Measurements from ENCODE around the gene TCEANC. TPM values are rescaled to one million over a fixed set of nuclear protein-coding genes. Genes with fewer than 3 reads are reported as not detected.
"Not testable (repeated sequence)": the region's sequence is repeated elsewhere in the genome, so short reads cannot be mapped to it uniquely, and the experiment has no call there.

Gene TCEANC
- 6.4 TPM for total RNA-seq
- long read RNA-seq, partial matches to known transcripts = 0 of 1 reads
- long read RNA-seq, other reads (novel, unspliced or antisense) = 1 of 1 reads

DNA sequence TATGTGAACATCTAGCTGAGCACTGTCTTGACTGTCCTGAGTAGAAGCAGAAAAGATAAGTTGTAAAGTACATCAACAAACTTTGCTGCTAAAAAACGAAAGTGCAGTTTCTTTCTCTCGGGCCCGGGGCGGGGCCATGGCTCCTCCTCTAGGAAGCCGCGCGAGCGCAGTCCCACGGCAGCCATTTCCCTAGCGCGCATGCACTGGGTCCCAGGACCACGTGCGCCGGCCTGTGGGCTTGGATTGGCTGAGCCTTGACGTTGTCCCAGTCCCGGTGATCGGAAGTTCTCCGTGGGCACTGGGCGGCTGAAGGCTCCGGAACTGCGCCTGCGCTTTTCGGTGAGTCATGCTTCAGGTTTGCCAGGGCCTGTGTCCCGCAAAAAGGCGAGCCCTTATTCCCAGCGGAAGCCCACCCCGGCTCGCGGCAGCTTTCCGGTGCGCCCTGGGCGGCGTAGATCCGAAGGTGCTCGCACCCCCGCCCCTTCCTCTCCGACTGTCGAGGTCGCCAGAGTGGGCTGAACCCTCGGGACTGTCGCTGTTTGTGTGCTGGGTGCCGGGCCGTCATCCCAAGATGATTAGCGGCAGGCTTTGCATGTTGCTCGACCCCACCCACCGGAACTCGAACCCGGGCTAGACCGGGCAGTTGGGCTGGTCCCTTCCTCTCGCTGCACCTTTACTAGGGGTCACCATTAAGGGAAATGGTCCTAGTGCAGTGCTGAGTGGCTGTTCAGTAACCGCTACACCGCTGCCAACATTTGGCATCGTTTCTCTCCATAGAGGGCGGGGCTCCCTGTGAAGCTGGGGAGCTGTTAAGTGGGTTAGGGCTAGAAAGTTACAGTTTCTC, at the start of gene TCEANC:
TCEANC (plus strand) TSS at position 292 of the 844 bp plus-strand sequence. CDS start 9,368 bp downstream, outside the sequence.
- peak; percentile 97 for DNase-seq (ENCODE audit: missing footprints)
- intact Hi-C loops (cut with DNase I) = loop anchor here (2.0 to 10.0 kb wide), 2 partner anchors 378 to 678 kb away; partner anchors contain the start of gene TMSB4X
- peak; percentile 100 for ATAC-seq

- DNase-seq (ENCODE audit: missing footprints) = no peak
- ATAC-seq = no peak
- intact Hi-C loops (cut with DNase I) = no loop called here
These were observed 47.3 kb upstream of the TCEANC start for GRCh38 chrX:13605611-13606010.

DNA sequence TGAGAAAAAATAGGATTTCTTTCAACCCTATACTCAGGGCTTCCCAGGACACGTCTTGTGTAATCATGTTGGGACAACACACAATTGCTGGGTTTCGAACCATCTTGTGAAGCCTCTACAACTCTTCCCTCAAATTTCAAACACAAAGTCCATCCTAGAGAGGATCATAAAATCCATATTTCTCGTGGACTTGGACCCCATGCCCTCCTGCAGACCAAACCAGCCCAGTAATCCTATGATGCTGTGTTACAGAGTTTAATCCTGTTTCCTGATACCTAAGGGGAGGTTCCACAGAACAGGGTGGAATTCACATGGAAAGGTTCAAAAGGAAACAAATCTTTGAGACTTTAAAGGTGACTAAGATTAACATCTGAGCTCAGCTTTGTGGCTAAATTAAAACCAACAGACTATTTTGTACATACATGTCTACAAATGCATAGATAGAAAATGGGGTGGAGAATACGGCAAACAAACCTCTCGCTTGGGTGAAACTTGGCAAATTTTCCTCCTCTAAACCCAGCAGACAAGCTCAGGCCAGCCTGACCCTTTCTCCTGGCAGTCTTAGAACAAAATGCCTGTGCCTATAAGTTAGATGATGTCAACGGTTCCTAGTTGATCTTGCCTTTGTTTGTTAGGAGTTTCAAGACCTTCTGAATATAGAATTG, 45.5 kb upstream of the TCEANC start:
- intact Hi-C loops (cut with DNase I) = no loop called here
- ATAC-seq (no peak), DNase-seq (ENCODE audit: missing footprints) (no peak)

- DNase-seq (ENCODE audit: missing footprints) (no peak), ATAC-seq (no peak)
- intact Hi-C loops (cut with DNase I) = no loop called here
These were observed 45.0 kb upstream of the TCEANC start for GRCh38 chrX:13607996-13608365.

GRCh38 chrX:13614154-13614553, 38.8 kb upstream of the TCEANC start:
- DNase-seq (ENCODE audit: missing footprints) (no peak), ATAC-seq (no peak)
- intact Hi-C loops (cut with DNase I) = no loop called here

DNA sequence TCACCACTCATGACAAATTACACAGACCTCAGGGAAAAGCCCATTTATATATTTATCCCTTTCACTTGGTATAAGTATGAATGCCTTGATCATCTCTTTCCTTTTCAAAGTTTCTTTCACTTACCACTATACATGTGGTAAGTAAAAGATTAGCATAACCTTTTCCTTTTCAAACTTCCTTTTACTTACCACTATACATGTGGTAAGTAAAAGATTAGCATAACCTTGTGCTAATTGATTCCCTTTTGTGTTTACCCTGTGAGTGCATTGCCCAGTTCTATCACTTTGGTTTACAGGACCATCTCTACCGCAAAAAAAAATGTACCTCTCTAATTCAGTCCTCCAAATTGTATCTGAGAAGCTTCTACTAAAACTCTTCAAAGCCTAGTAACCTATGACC, 32.7 kb upstream of the TCEANC start:
- ATAC-seq (no peak), DNase-seq (ENCODE audit: missing footprints) (no peak)
- intact Hi-C loops (cut with DNase I) = no loop called here

DNA sequence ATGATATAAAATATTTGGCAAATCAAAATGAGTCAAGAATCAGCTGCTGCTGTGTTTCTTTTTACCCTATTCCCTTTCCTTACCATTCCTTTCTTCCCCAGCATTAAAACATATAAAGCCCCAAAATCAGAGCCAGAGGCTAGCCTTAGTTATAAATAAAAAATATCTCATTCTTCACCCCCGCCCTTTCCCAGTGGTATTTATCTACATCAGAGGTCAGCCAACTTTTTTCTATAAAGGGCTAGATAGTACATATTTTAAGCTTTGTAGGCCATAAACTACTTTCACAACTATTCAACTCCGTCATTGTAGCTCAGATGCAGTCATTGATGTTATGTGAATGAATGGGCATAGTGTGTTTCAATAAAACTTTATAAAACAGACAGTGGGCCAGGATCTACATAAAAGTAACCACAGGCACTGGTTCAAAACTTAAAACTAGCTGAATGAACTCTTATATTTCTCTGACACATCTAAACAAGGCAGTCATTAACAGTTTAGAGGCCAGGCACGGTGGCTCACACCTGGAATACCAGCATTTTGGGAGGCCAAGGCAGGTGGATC, 30.5 kb upstream of the TCEANC start:
- no peak for DNase-seq (ENCODE audit: missing footprints)
- intact Hi-C loops (cut with DNase I) = no loop called here
- ATAC-seq = no peak

- ATAC-seq = no peak
- intact Hi-C loops (cut with DNase I) = no loop called here
- DNase-seq (ENCODE audit: missing footprints) = no peak
These were observed 25.6 kb upstream of the TCEANC start for GRCh38 chrX:13627306-13627705.

DNA sequence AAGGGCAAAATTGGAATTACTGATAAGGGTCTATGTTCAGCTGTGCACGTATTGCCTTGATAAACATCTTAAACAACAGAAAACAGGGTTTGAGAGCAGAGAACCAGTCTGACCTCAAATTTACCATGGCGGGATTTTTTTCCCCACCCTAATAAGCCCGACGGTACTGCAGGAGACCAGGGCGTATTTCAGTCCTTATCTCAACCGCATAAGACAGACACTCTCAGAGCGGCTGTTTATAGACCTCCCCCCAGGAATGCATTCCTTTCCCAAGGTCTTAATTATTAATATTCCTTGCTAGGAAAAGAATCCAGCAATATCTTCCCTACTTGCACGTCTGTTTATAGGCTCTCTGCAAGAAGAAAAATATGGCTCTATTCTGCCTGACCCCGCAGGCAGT, 15.7 kb upstream of the TCEANC start:
- intact Hi-C loops (cut with DNase I); ATAC-seq; DNase-seq (ENCODE audit: missing footprints): not testable (repeated sequence)

DNA sequence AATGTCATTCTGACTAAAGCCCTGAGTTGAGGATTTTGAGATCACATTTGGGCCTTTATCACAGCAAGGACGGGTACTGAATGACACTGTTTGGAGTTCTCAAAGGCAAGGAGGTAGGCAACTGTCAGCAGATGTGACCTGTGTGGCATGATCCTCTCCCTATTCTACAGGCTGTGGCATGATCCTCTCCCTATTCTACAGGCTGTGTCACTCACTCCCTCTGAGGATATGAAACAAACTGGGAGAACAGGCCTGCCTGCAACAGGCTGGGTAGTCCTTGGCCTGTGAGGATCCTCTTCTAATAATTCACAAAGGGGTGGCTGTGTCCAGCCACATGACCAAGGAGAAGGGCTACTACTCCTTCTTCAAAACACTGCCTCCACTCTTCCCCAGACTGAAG, 14.9 kb upstream of the TCEANC start:
- ATAC-seq (no peak), DNase-seq (ENCODE audit: missing footprints) (no peak)
- intact Hi-C loops (cut with DNase I) = no loop called here

DNA sequence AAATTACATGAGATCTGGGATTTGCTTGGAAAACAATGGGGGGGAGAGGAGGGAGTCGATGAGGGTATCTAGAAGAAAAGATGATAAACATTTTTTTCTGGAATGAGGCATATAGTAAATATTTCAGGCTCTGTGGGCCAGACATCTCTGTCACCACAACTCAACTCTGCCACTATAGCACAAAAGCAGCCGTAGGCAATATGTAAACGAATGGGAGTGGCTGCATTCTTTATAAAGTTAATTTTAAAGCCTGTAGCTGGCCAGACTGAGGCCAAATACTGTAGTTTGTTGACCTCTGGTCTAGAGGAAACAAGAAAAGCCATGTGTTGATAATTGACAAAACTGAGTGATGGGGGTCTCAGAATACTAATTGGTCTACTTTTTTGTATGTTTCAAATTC, 14.1 kb upstream of the TCEANC start:
- ATAC-seq = no peak
- intact Hi-C loops (cut with DNase I) = no loop called here
- no peak for DNase-seq (ENCODE audit: missing footprints)

DNA sequence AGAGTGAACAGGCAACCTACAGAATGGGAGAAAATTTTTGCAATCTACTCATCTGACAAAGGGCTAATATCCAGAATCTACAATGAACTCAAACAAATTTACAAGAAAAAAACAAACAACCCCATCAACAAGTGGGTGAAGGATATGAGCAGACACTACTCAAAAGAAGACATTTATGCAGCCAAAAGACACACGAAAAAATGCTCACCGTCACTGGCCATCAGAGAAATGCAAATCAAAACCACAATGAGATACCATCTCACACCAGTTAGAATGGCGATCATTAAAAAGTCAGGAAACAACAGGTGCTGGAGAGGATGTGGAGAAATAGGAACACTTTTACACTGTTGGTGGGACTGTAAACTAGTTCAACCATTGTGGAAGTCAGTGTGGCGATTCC, 11.3 kb upstream of the TCEANC start:
- ATAC-seq; intact Hi-C loops (cut with DNase I); DNase-seq (ENCODE audit: missing footprints): not testable (repeated sequence)

DNA sequence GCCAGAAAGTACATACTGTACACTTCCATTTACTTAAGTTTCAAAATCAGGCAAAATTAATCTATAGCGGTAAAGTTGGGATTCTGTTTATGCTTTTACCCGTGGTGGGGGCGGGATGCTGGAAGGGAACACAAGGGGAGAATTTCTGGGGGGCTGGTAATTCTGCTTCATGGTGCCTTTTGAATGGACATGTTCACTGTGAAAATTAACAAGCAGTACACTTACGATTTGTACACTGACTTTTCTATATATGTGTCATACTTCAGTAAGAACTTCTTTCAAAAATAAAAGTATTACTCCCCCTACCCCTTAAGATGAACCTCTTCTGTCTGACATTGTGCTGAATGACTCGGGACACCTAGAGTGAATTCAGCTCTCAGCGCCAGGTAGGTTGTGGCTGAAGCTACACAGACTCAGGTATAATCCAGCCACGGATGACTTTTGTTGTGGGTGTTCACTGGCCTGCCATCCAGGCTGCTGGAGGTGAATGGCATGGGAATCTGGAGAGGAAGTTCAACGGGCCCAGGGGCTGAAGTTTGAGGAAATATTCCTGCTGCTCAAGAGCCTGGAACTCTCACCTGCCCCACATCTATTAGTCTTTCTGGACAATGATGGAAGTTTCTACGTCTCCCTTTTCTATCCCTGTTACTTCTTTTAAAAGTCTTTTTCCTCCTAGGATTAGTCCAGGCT, 7.3 kb upstream of the TCEANC start:
- no peak for ATAC-seq
- DNase-seq (ENCODE audit: missing footprints) = no peak
- intact Hi-C loops (cut with DNase I) = loop anchor here (1.0 kb wide), 1 partner anchor 136 kb away; no protein-coding TSS in a partner anchor

GRCh38 chrX:13646154-13646549, 6.8 kb upstream of the TCEANC start:
- ATAC-seq = peak; percentile 60

GRCh38 chrX:13647709-13648212, 5.2 kb upstream of the TCEANC start:
- ATAC-seq (peak; percentile 63), DNase-seq (ENCODE audit: missing footprints) (peak; percentile 54)
- intact Hi-C loops (cut with DNase I) = no loop called here

More at GRCh38 chrX:13646154-13646549, 6.8 kb upstream of the TCEANC start:
- intact Hi-C loops (cut with DNase I) = no loop called here
- DNase-seq (ENCODE audit: missing footprints) = peak; percentile 73

- DNase-seq (ENCODE audit: missing footprints); ATAC-seq; intact Hi-C loops (cut with DNase I): not testable (repeated sequence)
These were observed 4.6 kb upstream of the TCEANC start for GRCh38 chrX:13648336-13648735.

DNA sequence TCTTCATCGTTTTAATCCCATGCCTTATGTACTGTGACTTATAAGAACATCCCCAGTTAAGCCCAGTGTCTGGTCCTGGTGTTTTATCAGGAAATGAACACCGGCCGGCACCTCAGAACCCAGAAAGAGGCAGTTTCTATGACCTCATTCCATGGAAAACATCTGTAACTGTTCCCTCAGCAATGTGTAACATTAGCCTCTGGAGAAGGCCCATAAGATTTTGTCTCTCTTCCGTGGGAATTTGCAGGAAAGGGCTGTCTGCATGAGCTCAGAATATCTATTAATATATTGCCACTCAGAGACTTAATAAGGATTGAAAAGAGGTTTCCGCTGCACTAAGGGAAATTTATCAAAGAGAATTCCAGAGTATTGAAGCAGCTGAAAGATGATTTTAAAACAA, 3.1 kb upstream of the TCEANC start:
- ATAC-seq = no peak
- intact Hi-C loops (cut with DNase I) = loop anchor here (10.0 kb wide), 1 partner anchor 675 kb away; the partner anchor contains the start of gene TMSB4X
- DNase-seq (ENCODE audit: missing footprints) = no peak

GRCh38 chrX:13650318-13650717, 2.6 kb upstream of the TCEANC start:
- no peak for DNase-seq (ENCODE audit: missing footprints)
- ATAC-seq = no peak
- intact Hi-C loops (cut with DNase I) = loop anchor here (10.0 kb wide), 1 partner anchor 676 kb away; the partner anchor contains the start of gene TMSB4X

DNA sequence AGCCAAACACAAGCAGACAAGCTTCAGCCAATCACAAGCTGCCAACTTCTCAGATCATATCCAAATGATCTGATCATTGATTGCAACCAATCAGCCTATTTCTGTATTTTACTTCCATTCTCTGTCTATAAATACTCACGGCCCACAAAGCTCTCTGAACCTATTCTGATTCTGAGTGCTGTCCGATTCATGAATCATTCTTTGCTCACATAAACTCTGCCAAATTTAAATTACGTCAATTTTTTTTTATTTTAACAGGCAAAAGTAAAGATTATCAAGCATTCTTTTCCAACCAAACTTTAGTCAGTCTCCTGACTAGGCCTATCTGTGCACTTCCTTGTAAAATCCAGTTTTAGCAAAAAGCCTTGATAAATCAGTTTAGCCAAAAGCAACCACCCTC, 1.8 kb upstream of the TCEANC start:
- intact Hi-C loops (cut with DNase I) = loop anchor here (10.0 kb wide), 1 partner anchor 676 kb away; the partner anchor contains the start of gene TMSB4X

More for the DNA sequence above, 1.8 kb upstream of the TCEANC start:
- DNase-seq (ENCODE audit: missing footprints) = no peak
- no peak for ATAC-seq

Data from Right ventricle myocardium inferior (tissue), 1 donor.